SK-N-SH (cell line): ENCODE measurements around the gene DGCR6L.
"Not testable (repeated sequence)": the region's sequence is repeated elsewhere in the genome, so short reads cannot be mapped to it uniquely, and the experiment has no call there.

Source experiments
- GABPA ChIP-seq: IDR thresholded peaks from 2 replicates; pipeline ENCODE4 v1.4.0; 2012; ENCODE audit warnings: low read depth, mild to moderate bottlenecking
- NRF1 ChIP-seq: IDR thresholded peaks from 2 replicates; pipeline ENCODE4 v1.6.1; 2012; ENCODE audit warnings: low read depth, mild to moderate bottlenecking, low read length
- POLR2AphosphoS5 ChIP-seq: IDR thresholded peaks from 2 replicates; pipeline ENCODE4 v1.6.1; 2012; ENCODE audit warnings: low read depth, low read length
- RAD21 ChIP-seq: IDR thresholded peaks from 2 replicates; pipeline ENCODE4 v1.6.1; 2012; ENCODE audit warnings: mild to moderate bottlenecking, low read length
- RFX5 ChIP-seq: IDR thresholded peaks from 2 replicates; pipeline ENCODE4 v1.6.1; 2012; ENCODE audit warnings: mild to moderate bottlenecking, improper control_type of control experiment, low read length
- TF ChIP-seq, protein P1 (sequence below): fragments of 150-350 bp; IDR thresholded peaks from 2 replicates; pipeline ENCODE4 v1.6.1; 2017; ENCODE audit warnings: antibody characterized with exemption, low read length, low read depth, borderline replicate concordance
- TF ChIP-seq, protein P2 (sequence below): IDR thresholded peaks from 2 replicates; pipeline ENCODE4 v1.4.0; 2012; ENCODE audit warnings: low read depth
- TF ChIP-seq, protein P3 (sequence below): fragments of 200-600 bp; sonication (generic); IDR thresholded peaks from 2 replicates; pipeline ENCODE4 v1.6.1; 2017; ENCODE audit warnings: antibody characterized with exemption, mild to moderate bottlenecking, moderate library complexity

DNA sequence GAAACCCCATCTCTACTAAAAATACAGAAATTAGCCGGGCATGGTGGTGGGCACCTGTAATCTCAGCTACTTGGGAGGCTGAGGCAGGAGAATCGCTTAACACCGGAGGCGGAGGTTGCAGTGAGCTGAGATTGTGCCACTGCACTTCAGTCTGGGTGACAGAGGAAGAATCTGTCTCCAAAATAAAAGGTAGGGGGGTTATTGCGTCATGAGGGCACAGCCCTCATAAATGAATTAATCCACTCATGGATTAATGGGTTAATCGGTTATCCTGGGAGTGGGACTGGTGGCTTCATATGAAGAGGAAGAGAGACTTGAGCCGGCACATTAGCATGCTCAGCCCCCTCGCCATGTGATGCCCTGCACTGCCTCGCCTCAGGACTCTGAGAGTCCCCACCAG is 49.0 kb upstream of the DGCR6L start:
- TF ChIP-seq, protein P1, sequence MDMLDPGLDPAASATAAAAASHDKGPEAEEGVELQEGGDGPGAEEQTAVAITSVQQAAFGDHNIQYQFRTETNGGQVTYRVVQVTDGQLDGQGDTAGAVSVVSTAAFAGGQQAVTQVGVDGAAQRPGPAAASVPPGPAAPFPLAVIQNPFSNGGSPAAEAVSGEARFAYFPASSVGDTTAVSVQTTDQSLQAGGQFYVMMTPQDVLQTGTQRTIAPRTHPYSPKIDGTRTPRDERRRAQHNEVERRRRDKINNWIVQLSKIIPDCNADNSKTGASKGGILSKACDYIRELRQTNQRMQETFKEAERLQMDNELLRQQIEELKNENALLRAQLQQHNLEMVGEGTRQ = not testable (repeated sequence)
- TF ChIP-seq NRF1, GABPA, RFX5, RAD21, POLR2AphosphoS5: not testable (repeated sequence)
- TF ChIP-seq, protein P2, sequence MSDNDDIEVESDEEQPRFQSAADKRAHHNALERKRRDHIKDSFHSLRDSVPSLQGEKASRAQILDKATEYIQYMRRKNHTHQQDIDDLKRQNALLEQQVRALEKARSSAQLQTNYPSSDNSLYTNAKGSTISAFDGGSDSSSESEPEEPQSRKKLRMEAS = not testable (repeated sequence)
- TF ChIP-seq, protein P3, sequence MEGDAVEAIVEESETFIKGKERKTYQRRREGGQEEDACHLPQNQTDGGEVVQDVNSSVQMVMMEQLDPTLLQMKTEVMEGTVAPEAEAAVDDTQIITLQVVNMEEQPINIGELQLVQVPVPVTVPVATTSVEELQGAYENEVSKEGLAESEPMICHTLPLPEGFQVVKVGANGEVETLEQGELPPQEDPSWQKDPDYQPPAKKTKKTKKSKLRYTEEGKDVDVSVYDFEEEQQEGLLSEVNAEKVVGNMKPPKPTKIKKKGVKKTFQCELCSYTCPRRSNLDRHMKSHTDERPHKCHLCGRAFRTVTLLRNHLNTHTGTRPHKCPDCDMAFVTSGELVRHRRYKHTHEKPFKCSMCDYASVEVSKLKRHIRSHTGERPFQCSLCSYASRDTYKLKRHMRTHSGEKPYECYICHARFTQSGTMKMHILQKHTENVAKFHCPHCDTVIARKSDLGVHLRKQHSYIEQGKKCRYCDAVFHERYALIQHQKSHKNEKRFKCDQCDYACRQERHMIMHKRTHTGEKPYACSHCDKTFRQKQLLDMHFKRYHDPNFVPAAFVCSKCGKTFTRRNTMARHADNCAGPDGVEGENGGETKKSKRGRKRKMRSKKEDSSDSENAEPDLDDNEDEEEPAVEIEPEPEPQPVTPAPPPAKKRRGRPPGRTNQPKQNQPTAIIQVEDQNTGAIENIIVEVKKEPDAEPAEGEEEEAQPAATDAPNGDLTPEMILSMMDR = not testable (repeated sequence)
